NCI-H1105 (cell line): ENCODE measurements around the gene MYO15A.

Experiments used
- DNase-seq: peaks from one replicate; lab custom pipeline; 2025; lab: John Stamatoyannopoulos, UW

The MYO15A gene

GRCh38 chr17:18129041-18129502 lies 20.5 kb downstream of the MYO15A start:
- no peak for DNase-seq

GRCh38 chr17:18132711-18133110 lies 24.2 kb downstream of the MYO15A start:
- no peak for DNase-seq

- no peak for DNase-seq
Observed at GRCh38 chr17:18136357-18136756, 27.8 kb downstream of the MYO15A start.

- no peak for DNase-seq
Observed at GRCh38 chr17:18138065-18138749, 29.7 kb downstream of the MYO15A start.

- DNase-seq, result no peak
Observed at GRCh38 chr17:18139092-18139491, 30.5 kb downstream of the MYO15A start.

- DNase-seq, result no peak
Observed at GRCh38 chr17:18139498-18139897, 30.9 kb downstream of the MYO15A start.

- DNase-seq, result no peak
Observed at GRCh38 chr17:18139949-18140348, 31.4 kb downstream of the MYO15A start.

- no peak for DNase-seq
Observed at GRCh38 chr17:18140648-18141047, 32.1 kb downstream of the MYO15A start.

- DNase-seq, result peak; percentile 68
Observed at GRCh38 chr17:18141210-18141803, 32.8 kb downstream of the MYO15A start.

- DNase-seq, result no peak
Observed at GRCh38 chr17:18142417-18142816, 33.9 kb downstream of the MYO15A start.

GRCh38 chr17:18143044-18143936 lies 34.7 kb downstream of the MYO15A start:
- DNase-seq, result no peak

- no peak for DNase-seq
Observed at GRCh38 chr17:18144261-18144660, 35.7 kb downstream of the MYO15A start.

GRCh38 chr17:18144855-18145254 lies 36.3 kb downstream of the MYO15A start:
- DNase-seq, result no peak

GRCh38 chr17:18145811-18146210 lies 37.3 kb downstream of the MYO15A start:
- DNase-seq, result no peak

GRCh38 chr17:18146259-18146658 lies 37.7 kb downstream of the MYO15A start:
- no peak for DNase-seq

GRCh38 chr17:18146980-18147379 lies 38.4 kb downstream of the MYO15A start:
- DNase-seq, result no peak

- no peak for DNase-seq
Observed at GRCh38 chr17:18148586-18148985, 40.0 kb downstream of the MYO15A start.

- DNase-seq, result no peak
Observed at GRCh38 chr17:18151290-18151689, 42.7 kb downstream of the MYO15A start.

GRCh38 chr17:18155179-18155578 lies 46.6 kb downstream of the MYO15A start:
- DNase-seq, result no peak

- no peak for DNase-seq
Observed at GRCh38 chr17:18156171-18156975, 47.8 kb downstream of the MYO15A start.

GRCh38 chr17:18156976-18157280 lies 48.4 kb downstream of the MYO15A start:
- no peak for DNase-seq

- DNase-seq, result no peak
Observed at GRCh38 chr17:18157354-18157985, 48.9 kb downstream of the MYO15A start.
